HG03342 (cell line): Measurements from ENCODE around the gene PWWP2B.
"Not testable (repeated sequence)": the region's sequence is repeated elsewhere in the genome, so short reads cannot be mapped to it uniquely, and the experiment has no call there.

ENCODE experiments used
- ATAC-seq: cut with Tn5 transposase; IDR thresholded peaks from one replicate; pipeline ENCODE4 v1.9.1; 2021; ENCODE audit warnings: mild to moderate bottlenecking, moderate library complexity; ENCODE audit not compliant: unreplicated experiment

The PWWP2B gene

GRCh38 chr10:132397036-132397541, at the start of gene PWWP2B:
Gene PWWP2B, plus strand, starts transcription at chr10:132397200. Its CDS starts 27 bp downstream, at chr10:132397227.
- ATAC-seq = peak; percentile 46

GRCh38 chr10:132347211-132347930, 49.6 kb upstream of the PWWP2B start:
- ATAC-seq = no peak

- ATAC-seq = no peak
Measured at GRCh38 chr10:132347931-132348267, 49.1 kb upstream of the PWWP2B start.

DNA sequence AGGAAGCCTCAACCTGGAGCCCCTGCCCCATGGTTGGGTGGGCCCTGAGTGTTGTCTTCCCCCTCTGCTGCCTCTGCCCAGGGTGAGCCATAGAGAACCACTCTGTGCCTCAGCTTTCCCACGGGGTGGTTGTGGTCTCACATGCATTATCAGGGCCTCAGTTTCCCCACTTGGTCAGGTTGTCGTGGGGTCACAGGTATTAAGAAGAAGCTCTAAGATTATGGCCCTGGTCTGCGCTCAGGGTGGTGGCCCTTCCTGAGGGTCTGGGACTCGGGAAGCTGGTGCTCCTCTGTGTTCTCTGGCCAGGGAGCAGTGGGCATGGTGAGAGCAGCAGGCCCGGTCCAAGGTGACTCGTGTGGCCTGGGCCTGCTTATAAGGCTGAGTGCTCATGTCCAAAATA, 47.2 kb upstream of the PWWP2B start:
- no peak for ATAC-seq

DNA sequence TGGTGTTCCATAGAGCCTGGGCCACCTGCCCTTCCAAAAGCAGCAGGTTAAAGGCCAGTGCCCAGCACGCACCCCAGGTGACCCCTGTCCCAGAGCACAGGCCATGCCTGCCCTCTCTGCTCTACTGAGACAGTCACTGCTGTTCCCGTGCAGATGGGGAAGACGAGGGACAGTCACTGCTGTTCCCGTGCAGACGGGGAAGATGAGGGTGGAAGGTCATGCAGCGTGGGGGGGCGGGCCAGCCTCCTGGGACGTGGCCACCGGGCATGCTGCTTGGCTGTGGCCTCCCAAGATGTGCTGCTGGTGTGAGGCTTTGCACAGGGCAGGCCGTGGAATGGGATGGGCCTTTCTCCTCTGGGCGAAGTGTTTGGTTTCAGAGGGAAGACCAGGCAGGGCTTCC, 46.6 kb upstream of the PWWP2B start:
- no peak for ATAC-seq

DNA sequence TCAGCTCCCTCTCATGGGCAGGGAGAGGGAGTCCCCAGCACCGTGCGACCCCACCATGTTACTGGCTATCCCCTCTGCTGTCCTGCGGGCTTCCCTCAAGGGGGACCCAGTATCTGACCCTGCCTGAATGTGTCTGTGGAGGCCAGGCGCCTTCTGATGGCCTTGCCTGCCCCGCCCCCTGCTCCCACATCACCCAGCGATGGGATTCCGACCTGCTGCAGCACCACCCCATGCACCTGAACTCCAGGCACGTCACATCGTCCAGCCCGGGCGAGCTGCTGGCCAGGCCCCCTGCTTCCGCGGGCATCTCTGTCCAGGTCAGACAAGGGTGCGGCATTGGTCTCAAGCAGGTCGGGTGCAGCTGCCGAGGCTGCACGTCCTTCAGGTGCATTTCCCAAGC, 46.1 kb upstream of the PWWP2B start:
- no peak for ATAC-seq

GRCh38 chr10:132351611-132352010, 45.4 kb upstream of the PWWP2B start:
- no peak for ATAC-seq

GRCh38 chr10:132352462-132353308, 44.3 kb upstream of the PWWP2B start:
- not testable (repeated sequence) for ATAC-seq

DNA sequence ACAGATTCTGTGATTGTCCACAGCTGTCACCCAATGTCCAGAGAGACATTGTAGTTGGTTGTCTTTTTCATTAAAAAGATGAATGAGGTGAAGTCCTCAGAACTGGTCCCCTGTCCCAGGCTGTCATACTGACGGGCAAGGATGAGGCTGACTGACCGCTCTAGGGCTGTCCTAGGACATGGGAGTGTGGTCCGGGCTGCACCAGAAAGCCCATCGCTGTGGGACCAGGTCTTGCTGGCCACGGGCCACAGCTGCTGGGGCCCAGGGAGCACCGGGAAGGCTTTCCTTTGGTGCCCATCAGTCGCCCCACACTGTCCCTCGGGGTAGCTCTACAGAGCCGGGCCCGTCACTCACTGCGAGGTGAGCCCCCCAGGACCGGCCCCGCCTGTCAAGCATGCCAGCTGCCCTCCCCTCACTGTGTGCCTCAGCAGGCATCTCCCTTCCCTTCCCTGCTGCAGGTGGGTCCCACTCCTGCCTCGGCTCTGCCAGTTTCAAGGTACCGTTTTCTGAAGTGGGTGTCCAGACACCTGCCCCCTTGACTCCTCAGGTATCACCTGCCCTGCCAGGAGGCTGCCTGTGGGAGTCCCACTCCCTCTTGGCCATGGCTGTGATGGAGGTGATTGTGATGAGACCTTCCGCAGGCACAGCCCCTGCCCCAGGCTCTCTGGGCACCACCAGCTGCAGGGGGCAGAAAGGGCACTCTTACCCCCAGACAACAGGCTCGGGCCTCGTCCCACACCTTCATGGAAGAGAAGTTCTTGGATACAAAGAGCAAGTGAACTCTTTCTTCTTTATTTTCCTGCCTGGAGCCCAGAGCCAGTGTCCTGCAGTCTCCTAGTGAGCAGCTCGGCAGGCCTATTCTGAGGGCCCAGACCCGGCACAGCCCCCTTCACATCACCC, 43.3 kb upstream of the PWWP2B start:
- ATAC-seq = no peak

DNA sequence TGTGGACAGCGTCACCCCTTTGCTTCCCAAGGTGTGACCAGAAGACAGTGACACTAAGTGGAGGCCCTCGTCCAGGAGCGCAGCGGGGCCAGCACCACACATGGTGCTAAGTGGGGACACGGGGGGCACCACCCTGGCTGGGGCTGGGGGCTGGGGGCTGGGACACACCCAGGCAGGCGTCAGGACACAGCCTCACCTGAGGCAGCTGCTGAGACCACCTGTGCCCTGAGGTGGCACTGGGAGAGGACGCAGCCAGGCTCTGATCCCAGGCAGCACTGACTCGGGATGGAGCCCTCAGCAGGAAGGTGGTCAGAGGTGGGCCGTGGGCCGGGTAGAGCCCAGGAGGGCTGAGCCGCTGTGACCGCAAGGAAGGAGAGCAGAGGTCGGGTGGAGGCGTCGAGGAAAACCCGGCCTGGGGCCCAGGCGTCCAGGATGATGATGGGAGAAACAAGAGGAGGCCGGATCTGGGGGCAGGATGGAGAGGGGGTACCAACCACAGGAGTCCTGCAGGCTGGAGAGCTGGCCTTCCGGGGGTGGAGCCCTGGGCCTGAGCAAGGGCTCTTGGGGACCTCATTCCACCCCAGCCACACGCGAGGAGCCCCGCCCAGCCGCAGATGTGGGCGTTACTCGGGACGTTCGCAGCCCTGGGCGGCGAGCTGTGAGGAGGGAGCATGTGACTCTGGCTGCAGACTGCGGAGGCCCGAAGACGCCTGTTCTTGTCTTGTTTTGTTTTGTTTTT, 42.5 kb upstream of the PWWP2B start:
- ATAC-seq = no peak

DNA sequence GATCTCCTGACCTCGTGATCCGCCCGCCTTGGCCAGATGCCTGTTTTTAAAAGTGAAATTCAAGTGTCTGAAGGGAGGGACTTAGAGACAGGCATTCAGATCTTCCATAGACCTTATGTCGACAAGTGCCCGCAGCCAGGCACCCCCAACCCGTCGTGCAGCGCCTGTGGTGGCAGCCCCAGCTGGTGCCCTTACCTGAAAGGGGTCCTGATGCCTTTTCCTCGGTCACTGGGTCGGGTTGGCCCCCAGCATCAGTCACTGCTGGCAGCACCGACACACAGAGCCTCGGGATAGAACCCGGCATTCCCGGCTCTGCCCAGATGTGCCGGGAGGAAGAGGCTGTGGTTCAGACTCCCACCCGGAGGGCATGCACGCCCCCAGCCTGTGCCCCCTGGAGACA, 41.7 kb upstream of the PWWP2B start:
- ATAC-seq = no peak

DNA sequence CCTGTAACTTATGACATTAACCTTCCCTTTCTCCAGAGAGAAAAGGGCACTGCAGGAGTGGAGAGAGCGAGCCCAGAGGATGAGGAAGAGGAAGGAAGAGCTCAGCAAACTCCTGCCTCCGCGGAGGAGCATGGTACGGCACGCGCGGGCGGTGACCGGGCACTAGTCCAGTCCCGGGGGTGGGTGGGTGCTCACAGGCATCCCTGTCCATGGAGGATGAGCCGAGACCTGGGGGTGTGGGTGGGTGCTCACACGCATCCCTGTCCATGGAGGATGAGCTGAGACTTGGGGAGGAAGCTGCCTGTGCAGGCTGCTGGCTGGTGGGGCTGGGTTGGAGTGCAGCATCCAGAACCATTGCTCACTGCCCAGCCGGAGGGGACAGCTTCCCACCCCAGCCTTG, 41.2 kb upstream of the PWWP2B start:
- ATAC-seq = no peak

DNA sequence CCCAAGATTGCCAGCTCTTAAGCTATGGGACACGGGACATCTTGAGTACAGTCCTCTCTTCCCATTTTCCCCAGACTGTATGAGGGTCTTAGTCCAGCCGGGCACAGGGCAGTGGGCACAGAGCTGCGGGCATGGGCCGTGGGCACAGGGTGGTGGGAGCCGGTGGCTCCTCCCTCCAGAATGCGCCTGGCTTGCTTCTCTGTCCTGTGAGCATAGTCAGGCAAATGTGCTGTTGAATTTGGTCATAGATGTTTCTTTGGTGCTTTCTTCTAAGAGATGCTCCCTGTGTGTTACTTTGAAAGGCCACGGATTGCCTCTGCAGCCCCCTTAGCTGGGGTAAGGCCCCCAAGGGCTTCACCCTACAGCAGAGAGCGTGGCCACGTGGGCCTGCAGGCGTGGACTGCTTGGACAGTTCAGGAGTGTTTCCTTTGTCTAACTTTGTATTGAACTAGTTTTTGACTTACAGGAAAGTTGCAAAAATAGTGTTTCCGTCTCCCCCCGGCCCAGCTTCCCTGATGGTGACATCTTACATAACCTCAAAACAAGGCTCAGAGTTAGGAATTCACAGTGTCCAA, 40.3 kb upstream of the PWWP2B start:
- ATAC-seq = no peak

GRCh38 chr10:132357286-132358058, 39.5 kb upstream of the PWWP2B start:
- ATAC-seq = no peak

DNA sequence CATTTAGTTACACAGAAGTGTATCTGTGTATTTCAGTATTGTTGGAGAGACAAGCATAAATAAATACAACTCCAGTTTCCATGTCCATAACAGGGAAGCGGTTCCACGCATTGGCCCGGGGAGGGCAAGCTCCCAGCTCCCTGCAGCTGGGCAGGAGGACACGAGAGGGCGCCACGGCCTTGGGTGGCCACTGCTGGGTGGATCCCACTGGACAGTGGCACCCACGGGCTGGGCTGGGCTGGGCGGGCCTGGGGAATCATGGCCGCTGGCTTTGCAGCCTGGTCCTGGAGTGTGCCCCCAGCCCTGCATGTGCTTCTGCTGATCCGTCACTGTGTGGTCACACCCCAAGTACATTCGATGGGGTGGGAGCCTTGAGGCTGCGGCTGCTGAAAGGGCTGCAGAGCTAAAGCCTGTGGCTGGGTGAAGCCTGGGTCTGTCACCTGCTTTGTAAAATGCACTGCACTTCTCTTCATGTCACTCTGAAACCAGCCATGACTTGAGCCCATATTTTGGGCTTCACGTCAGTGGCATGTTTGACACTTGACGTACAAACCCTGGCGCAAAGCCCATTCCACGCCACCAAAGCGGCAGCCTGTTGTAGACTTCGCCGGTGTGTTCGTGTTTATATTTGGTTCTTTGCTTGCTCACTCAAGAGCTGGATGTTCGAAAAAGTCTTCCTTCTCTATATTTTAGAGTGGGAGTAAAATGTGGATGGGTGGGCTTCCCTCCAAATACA, 37.5 kb upstream of the PWWP2B start:
- ATAC-seq = no peak

- no peak for ATAC-seq
Measured at GRCh38 chr10:132360766-132361447, 36.1 kb upstream of the PWWP2B start.

DNA sequence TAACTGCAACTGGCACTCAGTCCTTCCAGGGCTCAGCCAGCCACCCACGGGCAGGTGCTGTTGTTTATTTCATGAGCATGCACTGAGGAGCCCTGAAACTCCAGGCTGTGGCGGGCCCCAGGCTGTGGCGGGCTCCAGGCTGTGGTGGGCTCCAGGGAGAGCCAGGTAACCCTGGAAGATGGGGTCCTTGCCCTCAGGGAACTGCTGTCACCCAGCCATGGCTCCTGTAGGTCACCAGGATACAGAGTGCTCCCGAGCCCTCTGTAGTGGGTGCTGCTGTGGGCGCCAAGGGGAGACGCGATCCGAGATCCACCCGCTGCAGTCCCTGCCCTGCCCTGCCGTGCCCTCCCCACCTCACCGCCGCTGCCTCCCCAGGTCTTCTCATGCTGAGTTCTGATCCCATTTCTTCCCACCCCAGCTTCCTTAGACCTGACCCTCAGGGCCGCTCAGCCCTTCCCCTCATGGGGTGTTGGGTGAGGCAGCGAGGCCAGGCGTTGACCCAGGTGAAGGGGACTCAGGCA, 35.4 kb upstream of the PWWP2B start:
- no peak for ATAC-seq

- ATAC-seq = no peak
Measured at GRCh38 chr10:132362151-132362611, 34.8 kb upstream of the PWWP2B start.
